GM23338 (cell line): ENCODE data around the gene POLE.

ENCODE experiments used
- CREB1 ChIP-seq: fragments of 250-450 bp; sonication (Bioruptor Pico); IDR thresholded peaks from 2 replicates; pipeline ENCODE4 v1.5.0; 2020; ENCODE audit warnings: low read depth, mild to moderate bottlenecking, moderate library complexity
- CTCF ChIP-seq, 2 experiments: fragments of 200-600 bp in 1 of 2; sonication (generic) in 1 of 2; conservative IDR thresholded peaks; 2 replicates each; pipeline versions ENCODE4 v1.5.1 to v1.6.1; 2016 to 2017; ENCODE audit warnings: antibody characterized with exemption in 2 of 2, low read depth in 2 of 2, mild to moderate bottlenecking in 2 of 2, moderate library complexity in 1 of 2
- EZH2 ChIP-seq: fragments of 200-600 bp; sonication (generic); IDR thresholded peaks from one replicate; pipeline ENCODE4 v1.8.0; 2017; ENCODE audit warnings: antibody characterized with exemption, mild to moderate bottlenecking, low read depth; ENCODE audit not compliant: unreplicated experiment
- EZH2phosphoT487 ChIP-seq: fragments of 200-600 bp; sonication (generic); IDR thresholded peaks from one replicate; pipeline ENCODE4 v1.8.1; 2018; ENCODE audit warnings: antibody characterized with exemption; ENCODE audit not compliant: unreplicated experiment
- JUNB ChIP-seq: IDR thresholded peaks from one replicate; pipeline ENCODE4 v1.6.1; 2016; ENCODE audit warnings: antibody characterized with exemption; ENCODE audit not compliant: unreplicated experiment
- NANOG ChIP-seq: IDR thresholded peaks from 2 replicates; pipeline ENCODE4 v1.6.1; 2016; ENCODE audit warnings: antibody characterized with exemption, borderline replicate concordance
- POLR2AphosphoS5 ChIP-seq: IDR thresholded peaks from 2 replicates; pipeline ENCODE4 v1.6.1; 2016; ENCODE audit warnings: antibody characterized with exemption, low read depth
- REST ChIP-seq: IDR thresholded peaks from one replicate; pipeline ENCODE4 v1.6.1; 2018; ENCODE audit warnings: antibody characterized with exemption; ENCODE audit not compliant: unreplicated experiment
- STAT1 ChIP-seq: IDR thresholded peaks from one replicate; pipeline ENCODE4 v1.6.1; 2016; ENCODE audit warnings: antibody characterized with exemption; ENCODE audit not compliant: unreplicated experiment
- ZNF331 ChIP-seq: fragments of 250-450 bp; sonication (Bioruptor Pico); IDR thresholded peaks from 2 replicates; pipeline ENCODE4 v1.5.0; 2020; ENCODE audit warnings: low read depth, mild to moderate bottlenecking, moderate library complexity
- ZNF462 ChIP-seq: fragments of 250-450 bp; sonication (Bioruptor Pico); IDR thresholded peaks from 2 replicates; pipeline ENCODE4 v1.5.0; 2020; ENCODE audit warnings: mild to moderate bottlenecking, moderate library complexity

- TF ChIP-seq EZH2 (no peak), CTCF (conservative IDR thresholded peaks at IDR 0.05; ENCODE audit: low read depth in 2 of 2) (no peak), EZH2phosphoT487 (no peak), POLR2AphosphoS5 (no peak), ZNF331 (CRISPR knock-in tag) (no peak), JUNB (no peak), REST (no peak), STAT1 (no peak), CREB1 (CRISPR knock-in tag) (no peak), NANOG (no peak), ZNF462 (CRISPR knock-in tag) (no peak)
Observed at GRCh38 chr12:132717011-132717410, 29.9 kb upstream of the POLE start.
